Activated naive CD8-positive, alpha-beta T cell treated with anti-CD3 and anti-CD28 coated beads for 36 hours (primary cell): ENCODE results near the gene MBD5. TPM values are rescaled to one million over a fixed set of nuclear protein-coding genes. Genes with fewer than 3 reads are reported as not detected.

Experiments used
- DNase-seq: peaks from one replicate; pipeline ENCODE4 v3.0.0; 2021
- H3K27ac Mint-ChIP-seq: one replicate; pipeline ENCODE4 v1.8.0; 2022; ENCODE audit warnings: mild to moderate bottlenecking, moderate library complexity, mixed read lengths
- H3K27me3 Mint-ChIP-seq: one replicate; pipeline ENCODE4 v1.8.0; 2022; ENCODE audit warnings: mild to moderate bottlenecking, mixed read lengths
- H3K36me3 Mint-ChIP-seq: one replicate; pipeline ENCODE4 v1.8.0; 2021; ENCODE audit warnings: mild to moderate bottlenecking, mixed read lengths
- H3K4me1 Mint-ChIP-seq: one replicate; pipeline ENCODE4 v1.8.0; 2021; ENCODE audit warnings: mixed read lengths
- H3K4me3 Mint-ChIP-seq: one replicate; pipeline ENCODE4 v1.8.0; 2022; ENCODE audit warnings: mild to moderate bottlenecking, moderate library complexity, mixed read lengths
- H3K9me3 Mint-ChIP-seq: one replicate; pipeline ENCODE4 v1.8.0; 2022; ENCODE audit warnings: mixed read lengths
- total RNA-seq, 2 experiments: library from RNA; stranded (reverse); gene quantifications; one replicate each; pipeline ENCODE4 v1.2.3, GENCODE V29; 2021

The MBD5 gene
- total RNA-seq, 2 experiments from 2014 or later, result 17.0 to 17.4 TPM

DNA sequence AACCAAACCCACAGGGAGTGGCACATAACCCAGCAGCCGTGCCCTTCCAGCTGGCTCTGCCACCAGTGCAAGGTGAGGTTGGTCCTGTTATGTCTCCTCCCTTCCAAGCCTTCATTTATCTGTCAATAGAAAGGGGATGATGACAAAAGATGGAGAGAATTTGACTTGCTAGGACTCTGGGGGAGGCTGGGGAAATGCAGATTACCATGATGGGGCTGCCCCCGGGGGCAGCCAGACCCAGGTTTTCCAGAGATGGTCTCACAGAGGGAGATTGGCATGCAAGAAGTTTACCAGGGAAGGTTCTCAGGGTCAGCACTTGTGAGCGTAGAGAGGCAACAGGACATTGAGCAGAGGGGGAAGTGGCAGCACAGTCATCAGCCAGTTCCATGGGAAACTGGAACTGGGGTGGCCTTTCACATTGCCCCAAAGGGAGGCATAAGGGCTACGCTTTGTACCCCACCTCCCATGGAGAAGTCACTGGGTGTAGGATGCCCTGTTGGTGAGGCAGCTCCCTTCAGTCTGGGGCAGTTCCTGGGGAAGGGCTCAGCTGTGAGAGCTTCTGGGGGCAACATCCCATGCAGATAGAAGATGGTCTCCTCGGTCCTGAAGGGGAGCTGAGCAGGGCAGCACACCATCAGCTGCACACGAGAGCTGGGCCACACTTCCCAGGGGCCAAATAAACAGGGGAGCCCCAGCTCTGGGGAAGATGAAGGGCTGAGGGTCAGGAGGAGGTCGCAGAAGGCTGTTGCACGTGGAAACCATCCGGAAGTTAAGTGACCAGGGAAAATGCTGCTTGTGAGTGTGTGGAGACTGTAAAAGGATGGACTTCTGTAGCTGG, 505.8 kb downstream of the MBD5 start:
- Mint-ChIP-seq H3K4me1 (peaks cover 80% of the 10 kb centered on the region), H3K27me3 (no peaks in the 10 kb centered on the region), H3K9me3 (peaks cover 12% of the 10 kb centered on the region), H3K27ac (peak overlapping the region; percentile 93), H3K4me3 (peak overlapping the region; percentile 74), H3K36me3 (peaks cover 7% of the 10 kb centered on the region)
- no peak for DNase-seq

DNA sequence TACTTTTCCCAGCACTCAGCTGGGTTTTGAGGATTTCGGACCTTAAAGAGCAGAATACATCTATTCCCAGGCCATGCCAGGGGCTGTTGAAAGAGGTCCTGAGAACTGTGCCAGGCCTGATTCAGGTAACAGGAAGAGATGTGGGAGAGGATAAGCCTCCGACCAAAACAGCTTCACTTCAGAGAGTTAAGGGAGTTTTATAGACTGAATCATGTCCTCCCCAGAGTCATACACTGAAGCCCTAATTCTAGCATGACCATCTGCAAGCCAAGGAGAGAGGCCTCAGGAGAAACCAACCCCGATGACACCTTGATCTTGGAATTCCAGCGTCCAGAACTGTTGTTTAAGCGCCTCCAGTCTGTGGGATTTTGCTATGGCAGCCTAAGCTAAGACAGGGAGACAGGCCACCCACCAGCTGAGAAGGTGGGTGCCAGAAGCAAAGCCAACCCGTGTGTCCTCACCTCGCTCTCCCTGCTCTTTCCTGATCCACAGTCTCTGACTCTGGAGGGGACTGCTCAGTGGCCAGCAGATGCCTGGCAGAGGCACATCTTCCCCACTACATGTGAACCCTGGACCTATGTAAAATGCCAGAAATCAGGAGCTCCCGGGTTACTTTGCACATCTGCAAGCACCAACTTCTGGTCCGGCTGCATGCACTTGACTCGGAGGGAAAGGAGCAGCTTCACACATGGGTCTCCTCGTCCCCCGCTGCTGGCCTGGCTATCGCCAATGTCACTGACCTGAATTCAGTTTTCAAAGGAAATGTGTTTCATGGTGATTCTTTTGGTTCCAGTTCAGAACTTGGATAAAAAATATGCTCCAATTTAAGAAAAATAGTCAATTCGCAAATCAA, 506.8 kb downstream of the MBD5 start:
- Mint-ChIP-seq H3K4me1 (peaks cover 76% of the 10 kb centered on the region), H3K9me3 (peaks cover 12% of the 10 kb centered on the region), H3K27ac (peak overlapping the region; percentile 93), H3K36me3 (peaks cover 7% of the 10 kb centered on the region), H3K27me3 (no peaks in the 10 kb centered on the region), H3K4me3 (peak overlapping the region; percentile 74)
- DNase-seq, result no peak

DNA sequence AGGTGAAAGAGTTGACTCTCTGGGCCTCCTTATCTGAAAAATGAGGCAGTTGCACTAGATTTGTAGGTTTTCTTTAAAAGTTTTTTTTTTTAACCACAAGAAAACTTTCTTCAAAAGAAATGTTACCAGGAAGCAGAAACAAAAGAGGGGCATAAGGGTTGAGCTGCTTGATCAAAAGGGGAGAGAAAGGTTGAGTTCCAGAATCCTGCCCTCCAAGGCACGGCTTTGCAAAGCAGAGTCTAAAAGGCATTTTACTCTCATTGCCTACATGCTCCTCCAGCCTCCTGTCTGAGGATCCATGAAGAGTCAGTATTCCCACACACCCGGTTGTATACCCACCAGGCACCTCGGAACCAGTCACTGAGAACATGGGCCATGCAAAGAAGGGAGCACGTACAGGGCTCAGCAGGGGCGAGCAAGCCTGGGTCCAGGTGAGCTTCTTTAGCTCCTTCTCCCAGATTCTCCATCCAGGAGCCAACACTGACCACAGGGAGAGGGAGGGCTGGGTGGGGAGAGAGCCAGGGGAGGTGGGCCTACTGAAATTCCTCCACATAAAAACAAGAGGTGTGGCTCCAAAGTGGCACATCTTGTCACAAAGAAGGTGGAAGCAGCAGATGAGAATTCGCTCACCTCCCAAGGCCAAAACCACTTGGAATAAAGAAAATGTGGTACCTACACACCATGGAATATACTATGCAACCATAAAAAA, 507.6 kb downstream of the MBD5 start:
- peaks cover 10% of the 10 kb centered on the region for H3K9me3 Mint-ChIP-seq
- peak overlapping the region; percentile 93 for H3K27ac Mint-ChIP-seq
- peak overlapping the region; percentile 74 for H3K4me3 Mint-ChIP-seq
- no peak for DNase-seq
- peaks cover 7% of the 10 kb centered on the region for H3K36me3 Mint-ChIP-seq
- peaks cover 68% of the 10 kb centered on the region for H3K4me1 Mint-ChIP-seq
- no peaks in the 10 kb centered on the region for H3K27me3 Mint-ChIP-seq

DNA sequence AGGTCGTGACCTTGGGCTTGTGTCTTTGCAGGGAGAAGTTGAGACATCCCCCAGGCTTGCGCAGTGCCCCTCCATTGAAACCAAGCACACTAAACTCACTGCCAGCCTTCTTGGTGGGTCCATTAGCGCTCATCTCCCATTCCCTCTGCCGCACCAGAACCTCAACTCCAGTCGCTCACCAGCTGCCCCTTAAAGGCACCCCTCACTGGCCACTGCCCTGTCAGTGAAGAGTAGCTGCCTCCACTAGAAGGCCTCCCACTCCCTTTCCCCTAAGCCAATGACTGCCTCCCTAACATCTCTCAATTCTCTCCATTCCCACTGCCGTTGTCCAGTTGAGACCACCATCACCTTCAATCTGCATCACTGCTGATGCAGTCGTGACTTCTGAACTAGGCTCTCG, 508.9 kb downstream of the MBD5 start:
- H3K4me3 Mint-ChIP-seq, result no peak overlapping the region
- H3K4me1 Mint-ChIP-seq, result peaks cover 59% of the 10 kb centered on the region
- H3K36me3 Mint-ChIP-seq, result peaks cover 7% of the 10 kb centered on the region
- H3K9me3 Mint-ChIP-seq, result peaks cover 10% of the 10 kb centered on the region
- DNase-seq, result no peak
- H3K27ac Mint-ChIP-seq, result peak overlapping the region; percentile 27
- no peaks in the 10 kb centered on the region for H3K27me3 Mint-ChIP-seq

DNA sequence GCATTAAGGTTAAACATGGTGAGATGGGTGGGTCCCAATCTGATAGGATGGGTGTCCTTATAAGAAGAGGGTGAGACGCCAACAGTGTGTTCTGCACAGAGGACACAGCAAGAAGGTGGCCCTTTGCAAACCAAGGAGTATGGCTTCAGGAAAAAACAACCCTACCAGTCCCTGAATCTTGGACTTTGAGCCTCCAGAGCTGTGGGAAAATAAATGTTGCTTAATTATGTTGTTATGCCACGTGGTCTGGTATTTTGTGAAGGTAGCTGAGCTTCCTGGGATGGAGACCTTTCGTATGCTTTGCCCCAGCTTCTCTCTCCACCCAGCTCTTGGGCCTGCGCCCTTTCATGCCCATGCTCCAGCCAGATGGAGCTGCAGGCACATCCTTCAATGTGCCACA, 509.5 kb downstream of the MBD5 start:
- Mint-ChIP-seq H3K4me3 (no peak overlapping the region), H3K36me3 (peaks cover 3% of the 10 kb centered on the region), H3K27ac (no peak overlapping the region), H3K4me1 (peaks cover 56% of the 10 kb centered on the region), H3K27me3 (no peaks in the 10 kb centered on the region), H3K9me3 (peaks cover 5% of the 10 kb centered on the region)
- no peak for DNase-seq

DNA sequence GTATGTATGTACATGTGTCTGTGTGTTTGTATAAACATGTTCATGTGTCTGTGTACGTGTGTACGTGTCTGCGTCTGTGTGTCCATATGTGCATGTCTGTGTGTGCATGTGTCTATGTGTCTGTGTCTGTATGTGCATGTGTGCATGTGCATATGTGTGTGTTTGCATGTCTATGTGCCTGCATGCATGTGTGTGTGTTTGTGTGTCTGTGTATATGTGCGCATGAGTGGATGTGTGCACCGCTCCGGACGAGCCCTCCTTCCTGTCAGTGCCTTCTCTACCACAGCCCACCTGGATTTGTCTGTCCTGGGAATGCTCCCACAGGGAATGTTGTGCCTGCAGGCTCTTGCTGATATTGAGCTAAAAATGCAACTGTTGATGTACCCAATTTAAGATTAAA, 510.3 kb downstream of the MBD5 start:
- peaks cover 2% of the 10 kb centered on the region for H3K9me3 Mint-ChIP-seq
- no peak for DNase-seq

DNA sequence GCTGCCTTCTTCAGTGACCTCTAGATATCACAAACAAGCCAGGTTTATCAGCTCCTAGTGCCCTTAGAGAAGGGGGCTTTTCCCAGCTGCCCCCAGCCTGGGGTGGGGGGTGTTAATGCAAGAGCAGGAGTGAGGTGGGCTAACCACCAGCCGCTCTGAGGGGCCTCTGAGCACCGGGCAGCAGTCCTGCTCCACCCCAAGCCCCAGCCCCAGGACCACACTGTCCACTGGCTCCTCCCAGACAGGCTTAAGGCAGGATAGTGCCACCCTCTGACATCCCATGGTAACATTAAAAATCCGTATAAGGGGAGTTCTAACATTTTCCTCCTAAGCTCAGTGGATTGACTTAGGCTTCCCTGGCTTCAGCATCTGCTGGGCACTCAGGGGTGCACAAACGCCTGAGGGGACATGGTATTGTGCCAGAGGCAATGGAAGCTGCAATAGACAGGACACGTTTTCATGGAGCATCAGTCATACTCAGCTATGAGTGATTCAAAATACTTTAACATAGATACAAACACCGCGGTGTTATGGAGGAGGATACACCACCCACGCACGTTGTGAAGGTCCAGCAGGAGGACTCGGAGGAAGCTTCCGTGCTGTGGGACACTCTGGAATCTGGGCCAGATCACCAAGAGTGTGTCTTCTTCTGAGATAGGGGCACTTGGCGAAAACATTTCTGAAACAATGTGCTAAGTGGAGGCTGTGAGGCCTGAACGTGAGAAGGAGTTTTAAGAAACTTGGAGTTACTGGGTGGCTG, 511.0 kb downstream of the MBD5 start:
- Mint-ChIP-seq H3K36me3 (peaks cover 2% of the 10 kb centered on the region), H3K4me1 (peaks cover 45% of the 10 kb centered on the region), H3K27me3 (no peaks in the 10 kb centered on the region), H3K4me3 (no peak overlapping the region), H3K9me3 (peaks cover 2% of the 10 kb centered on the region), H3K27ac (no peak overlapping the region)
- DNase-seq, result no peak

More for the DNA sequence above, 510.3 kb downstream of the MBD5 start:
- peaks cover 51% of the 10 kb centered on the region for H3K4me1 Mint-ChIP-seq
- H3K36me3 Mint-ChIP-seq, result peaks cover 2% of the 10 kb centered on the region
- H3K27ac Mint-ChIP-seq, result no peak overlapping the region
- no peaks in the 10 kb centered on the region for H3K27me3 Mint-ChIP-seq
- H3K4me3 Mint-ChIP-seq, result no peak overlapping the region

DNA sequence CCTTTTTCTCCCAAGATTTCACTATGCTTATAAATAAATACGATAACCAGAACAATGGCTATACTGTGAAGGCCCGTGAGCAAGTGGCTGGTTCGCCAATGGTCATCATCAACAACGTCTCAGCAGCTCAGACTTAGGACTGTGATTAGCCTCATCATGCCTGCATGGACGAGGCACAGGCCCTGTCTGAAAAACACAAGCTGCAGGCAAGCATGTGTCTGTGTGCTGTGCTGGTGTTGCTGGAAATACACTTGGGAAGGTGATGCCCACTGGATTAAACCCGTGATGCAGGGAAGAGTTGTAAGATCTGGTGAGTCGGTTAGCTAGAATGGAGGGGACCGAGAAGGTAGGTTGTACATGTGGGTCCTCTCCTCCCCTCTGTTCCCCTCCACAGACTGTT, 512.1 kb downstream of the MBD5 start:
- no peaks in the 10 kb centered on the region for H3K27me3 Mint-ChIP-seq
- no peaks in the 10 kb centered on the region for H3K36me3 Mint-ChIP-seq
- H3K27ac Mint-ChIP-seq, result no peak overlapping the region
- peaks cover 2% of the 10 kb centered on the region for H3K9me3 Mint-ChIP-seq
- no peak overlapping the region for H3K4me3 Mint-ChIP-seq
- H3K4me1 Mint-ChIP-seq, result peaks cover 38% of the 10 kb centered on the region
- DNase-seq, result no peak

DNA sequence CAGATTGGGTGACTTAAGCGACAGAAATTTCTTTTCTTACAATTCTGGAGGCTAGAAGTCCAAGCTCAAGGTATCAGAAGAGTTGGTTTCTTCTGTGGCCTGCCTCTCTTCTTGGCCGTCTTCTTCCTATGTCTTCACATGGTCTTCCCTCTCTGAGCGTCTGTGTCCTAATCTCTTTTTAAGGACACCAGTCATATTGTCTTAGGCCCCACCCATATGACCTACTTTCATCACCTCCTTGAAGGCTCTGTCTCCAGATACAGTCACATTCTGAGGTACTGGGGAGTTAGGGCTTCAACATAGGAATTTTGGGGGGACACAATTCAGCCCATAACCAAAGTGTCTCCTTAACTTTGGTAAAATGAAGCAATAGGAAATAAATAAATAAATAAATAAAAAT, 512.8 kb downstream of the MBD5 start:
- Mint-ChIP-seq H3K4me1 (peaks cover 38% of the 10 kb centered on the region), H3K4me3 (no peak overlapping the region), H3K9me3 (peaks cover 2% of the 10 kb centered on the region), H3K27me3 (no peaks in the 10 kb centered on the region), H3K27ac (no peak overlapping the region), H3K36me3 (no peaks in the 10 kb centered on the region)
- no peak for DNase-seq

DNA sequence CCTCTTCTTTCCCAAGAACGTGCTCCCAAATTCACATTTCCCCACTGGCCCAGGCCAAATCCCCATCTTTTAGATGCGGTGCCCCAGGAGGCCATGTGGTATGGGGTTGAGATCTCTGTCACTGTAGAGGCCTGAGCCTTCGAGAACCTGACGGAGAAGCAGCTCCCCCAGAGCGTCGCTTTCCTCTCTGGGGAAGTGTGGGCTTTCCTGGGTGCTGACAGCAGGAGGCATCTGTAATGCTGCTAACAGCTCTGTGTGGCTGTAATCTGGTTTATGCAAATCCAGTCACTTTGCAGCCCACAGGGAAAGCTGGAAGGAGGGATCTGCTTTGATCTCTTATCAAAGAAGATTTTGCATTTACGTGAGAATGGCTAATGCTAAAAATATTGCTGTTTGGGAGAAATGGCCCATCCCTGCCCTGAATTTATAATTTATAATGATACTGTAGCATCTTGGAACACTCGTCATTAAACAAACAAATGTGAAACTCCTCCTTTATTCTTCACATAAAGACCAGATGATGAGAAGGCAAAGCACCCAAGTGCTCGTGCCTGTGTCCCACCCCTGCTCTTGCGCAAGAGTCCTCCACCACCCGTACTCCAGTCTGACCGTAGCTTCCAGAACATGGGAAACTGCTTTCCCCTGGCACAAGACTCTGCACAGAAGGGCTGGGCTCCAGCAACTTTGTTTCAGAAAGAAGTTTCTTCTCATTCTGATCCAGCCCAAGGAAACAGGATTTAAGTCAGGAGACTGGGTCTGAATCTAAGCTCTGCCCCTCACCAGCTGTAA, 513.7 kb downstream of the MBD5 start:
- no peak overlapping the region for H3K27ac Mint-ChIP-seq

DNA sequence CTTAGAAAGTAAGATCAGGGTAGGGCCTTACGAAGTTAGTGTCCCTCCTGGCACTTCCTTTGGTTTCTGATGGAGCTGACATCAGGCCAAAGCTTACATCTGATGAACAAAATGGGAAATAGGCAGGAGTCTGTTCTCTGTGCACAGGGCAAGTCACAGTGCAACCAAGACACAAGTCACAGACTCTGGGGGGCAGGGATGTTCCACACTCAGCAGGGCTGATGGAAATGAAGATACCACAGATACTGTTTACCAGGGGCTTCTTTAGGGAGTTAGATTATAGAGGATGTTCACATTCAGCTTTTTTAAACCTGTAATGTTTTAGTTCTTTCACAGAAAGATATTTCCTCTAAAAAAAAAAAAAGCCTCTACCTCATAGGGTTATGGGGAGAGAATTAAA, 517.5 kb downstream of the MBD5 start:
- Mint-ChIP-seq H3K9me3 (no peaks in the 10 kb centered on the region), H3K4me3 (no peak overlapping the region), H3K36me3 (peaks cover 4% of the 10 kb centered on the region), H3K27me3 (no peaks in the 10 kb centered on the region), H3K4me1 (peaks cover 42% of the 10 kb centered on the region), H3K27ac (peak overlapping the region; percentile 61)
- no peak for DNase-seq

More for the DNA sequence above, 513.7 kb downstream of the MBD5 start:
- H3K4me3 Mint-ChIP-seq, result no peak overlapping the region
- H3K9me3 Mint-ChIP-seq, result peaks cover 2% of the 10 kb centered on the region
- H3K27me3 Mint-ChIP-seq, result no peaks in the 10 kb centered on the region
- no peak for DNase-seq
- H3K36me3 Mint-ChIP-seq, result no peaks in the 10 kb centered on the region
- H3K4me1 Mint-ChIP-seq, result peaks cover 38% of the 10 kb centered on the region

DNA sequence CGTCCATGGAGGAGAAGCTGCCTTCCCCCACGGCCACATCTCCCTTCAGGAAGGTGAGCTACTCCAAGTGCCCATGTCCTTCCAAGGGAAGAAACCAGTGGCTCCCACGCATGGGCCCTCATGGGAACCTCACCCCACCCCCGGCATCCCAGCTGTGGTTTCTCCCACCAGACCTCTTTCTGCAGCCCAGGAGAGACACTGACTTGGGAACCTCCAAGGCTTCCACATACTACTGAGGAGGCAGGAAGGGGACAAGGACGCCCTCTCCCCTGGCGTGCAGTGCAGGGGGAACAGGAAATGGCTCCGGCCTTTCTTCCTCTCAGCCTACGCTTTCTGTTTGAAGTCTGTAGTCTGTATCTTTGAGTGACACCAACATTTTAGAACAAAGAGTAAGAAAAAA, 519.1 kb downstream of the MBD5 start:
- peak overlapping the region; percentile 4 for H3K4me3 Mint-ChIP-seq
- H3K4me1 Mint-ChIP-seq, result peaks cover 47% of the 10 kb centered on the region

DNA sequence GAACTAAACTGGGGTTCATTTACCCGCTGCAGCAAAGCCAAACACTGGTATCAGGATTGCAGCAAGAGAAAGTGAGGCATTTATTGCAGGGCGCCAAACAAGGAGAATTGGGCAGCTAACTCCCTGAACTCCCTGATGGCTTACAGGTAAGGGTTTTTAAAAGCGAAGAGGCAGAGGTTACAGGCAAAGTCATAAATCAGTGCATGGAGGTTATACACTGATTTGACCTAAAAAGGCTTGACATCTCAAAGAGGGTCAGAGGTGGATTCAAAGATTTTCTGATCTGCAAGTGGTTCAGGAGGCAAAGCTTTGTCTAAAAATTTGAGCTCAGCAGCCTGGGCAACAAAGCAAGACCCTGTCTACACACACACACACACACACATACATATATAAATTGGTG, 520.9 kb downstream of the MBD5 start:
- no peak for DNase-seq
- Mint-ChIP-seq H3K36me3 (peaks cover 4% of the 10 kb centered on the region), H3K27ac (no peak overlapping the region), H3K4me1 (peaks cover 63% of the 10 kb centered on the region), H3K9me3 (peaks cover 4% of the 10 kb centered on the region), H3K27me3 (no peaks in the 10 kb centered on the region), H3K4me3 (no peak overlapping the region)

More for the DNA sequence above, 519.1 kb downstream of the MBD5 start:
- DNase-seq, result peak; percentile 48
- Mint-ChIP-seq H3K9me3 (peaks cover 2% of the 10 kb centered on the region), H3K27me3 (no peaks in the 10 kb centered on the region), H3K36me3 (peaks cover 4% of the 10 kb centered on the region), H3K27ac (peak overlapping the region; percentile 90)

DNA sequence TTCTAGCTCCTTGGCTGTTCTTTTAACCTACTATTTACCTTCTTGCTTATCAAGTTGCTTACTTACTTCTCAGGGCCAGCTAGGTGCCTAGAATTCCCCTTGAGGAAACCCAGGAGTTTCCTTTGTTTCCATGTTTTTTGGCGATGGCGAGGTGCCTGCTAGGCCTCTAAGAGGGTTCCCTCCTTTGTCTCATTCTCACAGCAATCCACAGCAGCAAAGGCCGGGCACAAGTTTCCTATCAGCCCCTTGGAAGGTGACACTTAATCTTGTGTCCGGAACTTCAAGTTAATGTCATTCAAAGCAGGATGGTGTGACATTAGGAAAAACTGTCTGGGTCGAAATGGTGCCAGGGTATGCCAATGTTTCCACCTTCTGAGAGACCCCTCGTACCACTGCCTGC, 521.7 kb downstream of the MBD5 start:
- Mint-ChIP-seq H3K27ac (no peak overlapping the region), H3K9me3 (peaks cover 4% of the 10 kb centered on the region), H3K4me3 (no peak overlapping the region), H3K4me1 (peaks cover 65% of the 10 kb centered on the region), H3K27me3 (no peaks in the 10 kb centered on the region), H3K36me3 (peaks cover 4% of the 10 kb centered on the region)
- no peak for DNase-seq
